HG03159 (cell line): ENCODE data around the gene S100A12.
"Not testable (repeated sequence)": the region's sequence is repeated elsewhere in the genome, so short reads cannot be mapped to it uniquely, and the experiment has no call there.

Source experiments
- ATAC-seq: cut with Tn5 transposase; IDR thresholded peaks from one replicate; pipeline ENCODE4 v1.9.1; 2021; ENCODE audit warnings: mild to moderate bottlenecking, moderate library complexity; ENCODE audit not compliant: unreplicated experiment

Gene S100A12

DNA sequence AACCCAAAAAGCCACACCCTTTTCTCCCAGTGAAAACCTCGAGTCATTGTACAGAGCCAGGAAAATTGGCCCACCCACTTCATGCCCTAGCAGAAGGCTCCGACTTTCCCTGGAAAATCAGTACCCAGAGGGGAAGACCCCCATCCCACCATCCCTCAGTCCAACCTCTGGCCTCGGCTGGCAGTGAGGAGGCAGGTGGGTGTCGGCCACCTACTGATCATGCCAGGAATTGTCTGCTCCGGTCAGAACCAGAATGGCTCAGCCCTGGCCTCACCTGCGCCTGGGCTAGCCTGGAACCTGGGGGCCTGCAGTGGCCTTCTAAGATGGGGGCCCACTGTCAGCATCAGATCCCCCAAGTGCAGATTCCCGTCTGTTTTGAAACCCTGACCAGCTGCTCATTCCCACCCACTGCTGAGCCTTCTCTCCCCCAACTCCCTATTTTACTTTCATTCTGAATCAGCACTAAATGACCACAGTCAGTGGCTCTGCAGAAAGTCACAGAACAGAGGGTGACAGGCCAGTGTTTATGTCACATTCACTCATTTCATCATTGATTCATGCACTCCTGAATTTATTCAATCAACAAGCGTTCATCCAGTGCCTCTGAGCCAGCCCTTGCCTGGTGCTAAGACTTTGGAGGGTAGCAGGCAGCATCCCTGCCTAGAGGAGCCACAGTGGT is 20.8 kb downstream of the S100A12 start:
- ATAC-seq = no peak

DNA sequence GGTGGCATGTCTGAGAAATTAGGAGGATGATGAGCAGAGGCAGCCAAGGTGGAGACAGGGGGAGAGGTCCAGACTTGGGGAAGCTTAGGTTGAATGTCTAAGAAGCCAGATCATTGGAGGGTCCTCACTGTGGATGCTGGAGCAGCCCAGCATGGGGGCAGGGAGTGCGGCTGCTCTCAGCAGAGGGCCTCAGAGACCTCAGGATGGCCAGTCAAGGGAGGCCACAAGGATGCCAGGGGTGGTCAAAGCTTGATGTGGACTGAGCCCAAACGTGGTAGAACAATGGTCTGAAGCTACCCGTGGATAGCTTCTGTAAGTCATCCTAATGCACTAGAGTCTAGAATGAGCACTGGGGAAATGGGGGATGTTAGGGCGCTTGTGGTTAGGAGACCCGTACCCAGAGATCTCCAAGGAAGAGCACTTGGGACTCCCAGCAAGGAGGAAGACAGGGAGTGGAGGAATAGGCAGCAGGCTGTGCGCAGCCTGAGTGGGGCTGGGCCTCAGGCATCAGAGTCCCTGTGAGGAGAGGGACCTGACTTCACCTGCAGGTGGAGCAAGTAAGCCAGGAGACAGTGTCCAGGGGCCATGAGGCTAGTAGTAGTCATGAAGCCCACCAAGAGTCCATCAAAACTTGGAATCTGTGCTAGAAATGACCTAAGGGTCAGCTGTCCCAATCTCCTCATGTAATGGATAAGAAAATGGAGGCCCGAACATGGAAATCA is 22.0 kb downstream of the S100A12 start:
- ATAC-seq = no peak

- ATAC-seq = no peak
Observed at GRCh38 chr1:153352523-153352922, 22.9 kb downstream of the S100A12 start.

DNA sequence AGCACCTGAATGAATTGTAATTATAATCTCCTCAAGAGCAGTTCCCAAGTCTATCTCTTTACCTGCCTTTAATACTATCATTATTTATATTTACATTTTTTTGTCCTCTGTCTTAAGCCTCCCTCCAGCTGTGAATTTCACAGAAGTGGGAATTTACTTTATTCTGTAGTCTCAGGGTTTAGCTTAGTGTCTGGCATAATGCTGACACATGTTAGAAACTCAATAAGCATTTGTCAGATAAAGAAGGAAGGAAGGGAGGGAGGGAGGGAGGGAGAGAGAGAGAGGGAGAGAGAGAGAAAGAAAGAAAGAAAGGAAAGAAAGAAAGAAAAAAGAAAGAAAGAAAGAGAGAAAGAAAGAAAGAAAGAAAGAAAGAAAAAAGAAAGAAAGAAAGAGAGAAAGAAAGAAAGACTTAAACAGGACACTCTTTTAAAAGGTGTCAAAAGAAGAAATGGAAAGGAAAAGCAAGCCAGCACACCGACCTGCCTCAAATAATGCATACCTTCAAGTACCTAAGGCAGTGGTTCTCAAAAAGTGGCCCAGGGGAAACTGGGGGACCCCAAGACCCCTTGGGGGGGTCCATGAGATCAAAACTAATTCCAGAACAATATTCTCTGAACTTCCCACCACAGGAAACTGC is 25.0 kb downstream of the S100A12 start:
- ATAC-seq = no peak

- no peak for ATAC-seq
Observed at GRCh38 chr1:153349363-153350320, 25.8 kb downstream of the S100A12 start.

- ATAC-seq = no peak
Observed at GRCh38 chr1:153348511-153349362, 26.7 kb downstream of the S100A12 start, which contains the start of gene PGLYRP4. Gene PGLYRP4 (minus strand): TSS chr1:153348841. CDS start chr1:153347932, 909 bp downstream.

- no peak for ATAC-seq
Observed at GRCh38 chr1:153347856-153348255, 27.6 kb downstream of the S100A12 start.

GRCh38 chr1:153347049-153347448 is 28.4 kb downstream of the S100A12 start:
- ATAC-seq = not testable (repeated sequence)

DNA sequence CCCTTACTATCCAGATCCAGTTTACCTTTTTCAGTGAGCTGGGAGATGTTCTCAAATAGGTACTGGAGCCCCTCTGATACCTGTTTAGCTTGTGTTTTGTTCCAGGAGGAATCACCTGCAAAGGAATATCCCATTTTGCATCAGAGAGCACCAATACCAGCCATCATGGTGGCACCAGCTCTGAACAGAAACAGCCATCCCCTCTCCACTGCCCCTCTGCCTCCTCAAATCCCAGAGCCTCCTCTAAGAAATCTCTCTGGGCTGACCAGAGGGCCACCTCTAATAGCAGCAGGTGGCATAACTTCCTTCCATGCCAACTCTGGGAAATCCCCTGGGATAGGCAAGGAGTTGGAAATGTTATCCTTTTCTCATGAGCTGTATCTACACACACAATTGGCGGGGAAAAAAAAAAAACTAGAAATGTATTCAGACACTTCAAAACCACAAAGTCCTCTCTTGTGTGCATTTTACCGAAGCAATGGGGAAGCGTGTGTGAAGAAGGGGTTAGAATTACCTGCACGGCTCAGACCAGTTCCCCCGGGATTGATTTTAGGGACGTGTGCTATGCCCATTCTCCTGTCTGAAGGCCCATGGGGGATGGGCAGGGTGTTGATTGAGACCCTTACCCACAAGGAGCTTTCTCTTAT is 29.2 kb downstream of the S100A12 start:
- no peak for ATAC-seq

GRCh38 chr1:153345187-153346076 is 30.0 kb downstream of the S100A12 start:
- ATAC-seq = no peak

- ATAC-seq = no peak
Observed at GRCh38 chr1:153344718-153345025, 30.7 kb downstream of the S100A12 start.

GRCh38 chr1:153343811-153344717 is 31.4 kb downstream of the S100A12 start:
- ATAC-seq = no peak

DNA sequence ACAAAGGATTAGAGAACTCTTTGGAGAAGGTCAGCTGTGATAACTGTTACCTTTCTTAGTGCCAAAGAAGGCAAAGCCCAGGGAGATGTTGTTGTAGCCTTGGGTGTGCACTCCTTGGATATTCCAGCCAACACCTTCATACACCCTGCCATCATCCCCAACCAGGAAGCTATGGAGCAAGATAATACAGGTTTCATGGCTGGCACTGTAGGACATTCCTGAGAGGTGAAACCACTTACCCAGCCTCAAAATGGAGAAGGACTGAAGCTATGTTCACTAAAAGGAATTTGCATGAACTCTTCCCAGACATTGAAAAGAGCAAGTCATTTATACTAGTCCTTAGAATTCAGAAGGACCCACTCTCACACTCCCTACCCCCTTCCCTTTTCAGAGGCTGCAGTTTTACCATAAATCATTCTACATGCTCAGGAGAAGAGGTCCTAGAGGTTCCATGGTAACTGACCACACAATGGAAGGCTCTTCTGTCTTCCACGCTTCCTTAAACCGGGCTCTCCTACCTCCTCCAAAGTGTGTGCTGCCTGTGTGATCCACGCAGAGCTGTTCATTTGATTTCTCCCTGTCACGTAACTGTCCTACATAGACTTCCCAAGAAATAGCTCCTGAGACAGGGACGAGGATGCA is 32.3 kb downstream of the S100A12 start:
- no peak for ATAC-seq

DNA sequence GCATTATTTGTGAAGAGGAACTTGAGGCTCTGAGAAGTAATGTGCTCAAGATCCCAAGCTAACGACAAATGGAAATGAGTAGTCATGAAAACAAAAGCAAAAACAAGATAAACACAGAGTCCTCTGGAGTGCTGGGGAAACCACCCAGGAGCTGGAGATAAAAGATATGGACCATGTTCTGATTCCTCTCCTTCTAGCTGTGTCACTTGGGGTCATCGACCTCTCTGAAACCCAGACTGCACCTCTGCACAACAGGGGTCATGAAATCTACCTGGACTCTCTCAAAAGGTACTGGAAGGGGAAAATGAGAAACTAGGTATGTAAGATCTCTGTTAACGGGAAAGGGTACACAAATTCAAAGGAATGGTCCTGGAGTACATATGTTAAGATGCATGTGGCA is 33.2 kb downstream of the S100A12 start:
- no peak for ATAC-seq

DNA sequence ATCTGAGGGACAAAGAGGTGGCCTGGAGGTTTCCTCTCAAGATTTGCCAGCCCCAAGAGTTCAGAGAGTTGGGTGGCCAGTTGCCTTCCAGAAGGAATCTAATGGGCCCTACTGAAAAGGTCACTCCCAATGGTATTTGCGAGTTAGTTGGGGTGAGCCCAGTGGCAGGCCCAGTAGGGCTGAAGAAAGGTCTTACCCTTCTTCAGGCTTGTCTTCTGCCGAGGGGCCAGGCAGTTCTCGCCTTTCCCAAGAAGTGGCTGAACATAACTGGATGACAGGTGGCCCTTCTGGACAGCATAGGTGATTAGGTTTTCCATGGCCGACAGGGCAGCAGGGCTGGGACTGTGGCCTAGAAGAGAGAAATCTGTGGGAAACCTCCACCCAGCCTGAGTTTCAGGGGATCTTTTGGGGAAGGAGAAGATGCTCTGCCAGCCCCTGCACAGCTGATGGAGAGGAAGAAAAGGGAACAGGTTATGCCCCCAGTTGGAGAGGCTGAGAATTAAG is 33.9 kb downstream of the S100A12 start:
- no peak for ATAC-seq

DNA sequence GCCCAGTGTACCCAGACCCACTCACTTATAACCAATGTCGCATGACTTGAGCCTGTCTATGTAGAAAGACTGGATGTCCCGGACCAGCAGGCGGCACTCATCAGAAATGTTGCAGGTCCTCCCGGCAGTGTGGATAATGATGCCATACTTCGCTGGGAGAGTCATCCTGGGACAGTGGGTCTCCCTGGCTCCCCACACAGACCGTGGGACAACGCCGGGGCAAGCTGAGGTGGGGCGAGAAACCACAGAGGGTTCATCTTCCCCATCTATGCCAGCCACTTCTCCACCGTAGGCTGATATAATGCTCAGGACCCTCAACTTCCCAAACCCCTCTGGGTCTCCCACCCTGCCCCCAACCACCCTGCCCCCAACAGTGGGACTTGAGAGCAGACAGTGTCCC is 35.1 kb downstream of the S100A12 start:
- ATAC-seq = no peak

GRCh38 chr1:153339802-153340201 is 35.6 kb downstream of the S100A12 start:
- no peak for ATAC-seq
